ENCODE data around the gene ZMYND11.
"Not testable (repeated sequence)": the region's sequence is repeated elsewhere in the genome, so short reads cannot be mapped to it uniquely, and the experiment has no call there.

The ZMYND11 gene

GRCh38 chr10:132946-133898 is 2.0 kb upstream of the ZMYND11 start:
- no peak for DNase-seq (ENCODE audit: low spot score)

- no peak for DNase-seq (ENCODE audit: low spot score)
Observed at GRCh38 chr10:134247-135131, 766 bp upstream of the ZMYND11 start.

- DNase-seq (ENCODE audit: low spot score) = no peak
Observed at GRCh38 chr10:135601-136464, 578 bp downstream of the ZMYND11 start.

- no peak for DNase-seq (ENCODE audit: low spot score)
Observed at GRCh38 chr10:136465-136762, 1.2 kb downstream of the ZMYND11 start.

- no peak for DNase-seq (ENCODE audit: low spot score)
Observed at GRCh38 chr10:137031-137430, 1.8 kb downstream of the ZMYND11 start.

DNA sequence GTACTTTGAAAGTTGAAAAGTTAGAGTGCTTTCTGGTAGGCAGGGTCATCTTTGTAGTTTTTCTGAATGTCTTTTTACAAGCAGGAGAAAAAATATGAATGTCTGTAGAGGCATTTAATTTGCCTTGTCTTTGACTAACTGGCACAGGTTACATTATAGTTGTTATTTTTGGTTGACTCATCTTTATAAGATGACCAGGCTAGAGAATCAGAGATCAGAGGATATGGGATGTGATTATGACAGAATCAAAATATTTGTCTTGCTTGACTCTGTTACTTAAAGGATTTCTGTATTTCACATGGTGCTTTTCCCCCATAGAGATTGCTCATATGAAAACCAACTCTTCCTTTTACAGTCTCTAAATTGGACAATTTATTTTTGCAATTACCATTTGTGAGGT is 2.4 kb downstream of the ZMYND11 start:
- no peak for DNase-seq (ENCODE audit: low spot score)

- no peak for DNase-seq (ENCODE audit: low spot score)
Observed at GRCh38 chr10:142371-142770, 7.1 kb downstream of the ZMYND11 start.

DNA sequence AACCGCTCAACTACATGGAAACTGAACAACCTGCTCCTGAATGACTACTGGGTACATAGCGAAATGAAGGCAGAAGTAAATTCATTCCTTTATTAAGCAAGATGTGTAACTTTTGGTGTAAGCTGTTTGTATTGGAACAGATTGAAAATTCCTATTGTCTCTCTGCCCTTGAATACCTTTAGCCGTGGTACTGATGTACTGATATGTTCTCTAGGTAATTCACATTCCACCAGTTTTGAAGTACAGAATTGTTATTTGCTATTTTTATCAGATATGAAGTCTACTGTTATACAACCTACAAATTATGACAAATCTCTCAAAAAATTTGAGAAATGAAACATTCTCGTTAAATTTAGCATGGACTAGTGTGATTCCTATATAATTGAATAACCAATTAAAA is 17.7 kb downstream of the ZMYND11 start:
- DNase-seq (ENCODE audit: low spot score) = no peak

- no peak for DNase-seq (ENCODE audit: low spot score)
Observed at GRCh38 chr10:154348-154747, 19.1 kb downstream of the ZMYND11 start.

GRCh38 chr10:167383-167782 is 32.1 kb downstream of the ZMYND11 start:
- DNase-seq (ENCODE audit: low spot score) = no peak

DNA sequence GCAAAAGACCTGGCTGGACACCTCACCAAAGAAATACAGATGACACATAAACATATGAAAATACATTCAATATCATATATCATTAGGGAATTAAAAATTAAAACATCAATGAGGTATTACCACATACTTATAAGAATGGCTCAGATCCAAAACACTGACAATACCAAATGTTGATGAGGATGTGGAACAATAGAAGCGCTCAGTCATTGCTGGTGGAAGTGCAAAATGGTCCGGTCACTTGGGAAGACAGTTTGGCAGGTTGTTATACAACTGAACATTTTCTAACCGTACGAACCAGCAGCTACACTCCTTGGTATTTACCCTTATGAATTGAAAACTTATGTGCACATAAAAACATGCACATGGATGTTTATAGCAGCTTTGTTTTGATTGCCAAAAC is 38.5 kb downstream of the ZMYND11 start:
- DNase-seq (ENCODE audit: low spot score) = no peak

- no peak for DNase-seq (ENCODE audit: low spot score)
Observed at GRCh38 chr10:176677-177076, 41.4 kb downstream of the ZMYND11 start.

DNA sequence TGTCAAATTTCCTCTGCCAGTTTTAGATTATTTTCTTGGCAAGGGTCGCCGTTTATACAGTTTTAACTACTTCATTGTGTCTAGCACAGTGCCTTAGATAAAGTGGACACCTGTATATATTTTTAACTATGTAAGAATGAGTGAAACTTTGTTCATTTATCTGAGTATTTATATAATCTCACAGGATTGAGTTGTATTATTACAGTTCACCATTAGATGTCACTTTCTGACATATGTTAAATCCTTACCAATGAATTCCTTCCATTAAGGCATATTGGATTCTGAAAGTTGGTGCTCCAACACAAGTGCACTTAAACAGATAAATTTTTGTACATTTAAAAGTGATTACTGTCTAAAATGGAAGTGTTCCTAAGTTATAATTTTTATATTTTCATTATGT is 43.0 kb downstream of the ZMYND11 start:
- peak; percentile 11 for DNase-seq (ENCODE audit: low spot score)

DNA sequence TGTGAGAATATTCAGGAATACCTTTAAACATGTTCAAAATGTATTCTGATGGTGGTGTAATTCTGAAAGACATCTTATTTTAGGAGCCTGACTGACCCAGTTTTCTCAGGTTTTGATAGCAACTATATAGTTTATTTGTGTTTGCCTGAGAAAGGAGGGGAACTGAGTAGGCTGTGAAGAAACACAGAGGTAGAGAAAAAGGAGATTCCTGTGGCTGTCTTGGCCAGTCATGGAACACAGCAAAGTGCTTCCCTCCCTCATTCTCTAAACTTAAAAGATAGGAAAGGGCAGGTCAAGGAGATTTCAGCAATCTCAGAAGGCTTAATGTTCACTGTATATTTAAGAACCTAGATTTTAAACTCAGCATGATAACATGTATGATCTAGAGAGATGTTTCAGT is 43.5 kb downstream of the ZMYND11 start:
- no peak for DNase-seq (ENCODE audit: low spot score)

DNA sequence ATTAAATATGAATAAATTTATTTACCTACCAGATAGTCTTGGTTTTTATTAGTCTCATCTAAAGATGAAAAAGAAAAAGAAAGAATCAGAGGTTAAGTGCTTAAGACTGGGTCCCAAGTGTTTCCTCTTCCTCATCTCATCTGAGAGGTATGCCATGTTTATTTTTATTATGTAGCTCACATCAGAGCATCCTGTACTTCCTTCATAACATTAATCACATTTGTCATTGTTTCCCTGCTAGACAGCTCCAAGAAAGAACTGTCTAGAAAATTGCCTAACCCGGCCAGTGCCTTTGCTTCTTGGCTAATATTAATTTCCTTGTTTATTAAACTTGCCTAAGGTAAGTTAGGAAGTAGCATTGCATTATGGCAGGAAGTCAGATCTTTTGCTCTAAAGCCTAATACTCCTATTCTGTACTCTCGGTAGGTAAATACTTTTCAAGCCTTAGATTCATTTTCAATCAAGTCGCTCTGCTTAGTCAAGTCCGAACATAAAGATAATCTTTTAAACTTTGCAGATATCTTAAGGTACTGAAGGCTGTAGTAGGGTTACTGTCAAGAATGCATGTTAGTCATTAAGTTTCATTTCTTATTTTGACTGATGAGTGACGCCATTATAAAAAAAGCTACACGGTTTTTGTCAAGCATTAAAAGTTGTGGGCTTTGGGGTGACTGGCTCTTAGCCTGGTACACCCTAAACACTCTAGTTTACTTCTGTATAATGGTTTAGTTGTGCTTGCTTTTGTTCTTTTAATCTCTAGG is 47.4 kb downstream of the ZMYND11 start:
- DNase-seq (ENCODE audit: low spot score) = no peak

DNA sequence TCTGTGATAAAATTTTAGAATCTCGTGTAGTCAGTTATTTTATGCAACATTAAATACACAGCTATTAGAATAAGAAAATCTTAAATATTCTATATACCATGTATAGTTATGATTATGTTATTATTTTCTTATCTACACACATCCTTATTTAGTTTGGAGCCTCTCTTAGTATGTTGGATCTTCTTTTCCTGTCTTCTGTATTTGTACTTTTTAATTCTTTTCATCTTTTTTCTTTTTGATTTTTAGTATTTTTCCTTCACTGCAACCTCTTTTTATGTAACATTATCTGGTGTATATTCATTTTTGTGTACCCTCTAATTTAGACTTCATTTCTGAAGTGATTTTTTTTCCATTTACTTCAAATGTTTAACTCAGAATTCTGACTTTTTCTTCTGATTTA is 48.9 kb downstream of the ZMYND11 start:
- DNase-seq (ENCODE audit: low spot score) = no peak

GRCh38 chr10:184911-185310 is 49.7 kb downstream of the ZMYND11 start:
- DNase-seq (ENCODE audit: low spot score) = peak; percentile 2

DNA sequence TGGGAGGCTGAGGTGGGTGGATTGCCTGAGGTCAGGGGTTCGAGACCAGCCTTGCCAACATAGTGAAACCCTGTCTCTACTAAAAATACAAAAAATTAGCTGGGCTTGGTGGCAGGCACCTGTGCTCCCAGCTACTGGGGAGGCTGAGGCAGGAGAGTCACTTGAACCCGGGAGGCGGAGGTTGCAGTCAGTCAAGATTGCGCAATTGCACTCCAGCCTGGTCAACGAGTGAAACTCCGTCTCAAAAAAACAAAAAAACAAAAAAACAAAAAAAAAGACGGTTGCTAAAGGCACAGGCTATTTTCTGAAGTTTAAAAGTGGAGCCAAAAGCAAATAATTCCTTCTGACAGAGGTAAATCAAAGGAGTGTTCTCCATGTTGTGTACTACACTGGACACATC is 50.3 kb downstream of the ZMYND11 start:
- DNase-seq (ENCODE audit: low spot score) = not testable (repeated sequence)

DNA sequence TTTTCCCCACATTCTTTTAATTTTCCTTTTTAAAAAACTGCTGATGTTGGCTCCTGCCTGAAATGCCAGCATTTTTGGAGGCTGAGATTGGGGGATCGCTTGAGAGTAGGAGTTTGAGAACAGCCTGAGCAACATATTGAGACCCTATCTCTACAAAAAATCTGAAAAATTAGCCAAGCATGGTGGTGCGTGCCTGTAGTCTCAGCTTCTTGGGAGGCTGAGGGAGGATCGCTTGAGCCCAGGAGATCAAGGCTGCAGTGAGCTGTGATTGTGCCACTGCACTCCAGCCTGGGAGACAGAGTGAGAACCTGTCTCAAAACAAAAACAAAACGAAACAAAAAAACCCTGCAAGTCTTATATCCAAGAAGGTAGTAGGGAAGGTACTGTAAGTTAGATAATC is 51.7 kb downstream of the ZMYND11 start:
- no peak for DNase-seq (ENCODE audit: low spot score)

DNA sequence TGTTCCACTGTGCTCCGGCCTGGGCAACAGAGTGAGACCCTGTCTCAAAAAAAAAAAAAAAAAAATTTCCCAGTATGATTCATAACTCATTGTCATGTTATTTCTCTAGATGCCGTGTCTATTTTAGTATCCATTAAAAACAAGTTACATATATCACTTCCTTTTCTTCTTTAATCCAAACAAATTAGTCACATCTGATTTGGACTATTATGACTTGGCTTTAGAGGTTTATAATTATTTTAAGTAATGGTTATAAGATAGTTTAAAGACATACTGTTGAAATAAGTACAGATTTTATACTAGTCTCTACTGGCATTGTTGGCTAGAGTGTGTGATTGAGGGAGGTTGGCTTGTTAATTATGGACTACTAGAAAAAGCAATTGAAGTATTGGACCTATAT is 53.3 kb downstream of the ZMYND11 start:
- DNase-seq (ENCODE audit: low spot score) = no peak

GRCh38 chr10:190216-190615 is 55.0 kb downstream of the ZMYND11 start:
- no peak for DNase-seq (ENCODE audit: low spot score)

Measured in COLO829 (cell line).